ENCODE data around the gene FOXF1.

Gene FOXF1

DNA sequence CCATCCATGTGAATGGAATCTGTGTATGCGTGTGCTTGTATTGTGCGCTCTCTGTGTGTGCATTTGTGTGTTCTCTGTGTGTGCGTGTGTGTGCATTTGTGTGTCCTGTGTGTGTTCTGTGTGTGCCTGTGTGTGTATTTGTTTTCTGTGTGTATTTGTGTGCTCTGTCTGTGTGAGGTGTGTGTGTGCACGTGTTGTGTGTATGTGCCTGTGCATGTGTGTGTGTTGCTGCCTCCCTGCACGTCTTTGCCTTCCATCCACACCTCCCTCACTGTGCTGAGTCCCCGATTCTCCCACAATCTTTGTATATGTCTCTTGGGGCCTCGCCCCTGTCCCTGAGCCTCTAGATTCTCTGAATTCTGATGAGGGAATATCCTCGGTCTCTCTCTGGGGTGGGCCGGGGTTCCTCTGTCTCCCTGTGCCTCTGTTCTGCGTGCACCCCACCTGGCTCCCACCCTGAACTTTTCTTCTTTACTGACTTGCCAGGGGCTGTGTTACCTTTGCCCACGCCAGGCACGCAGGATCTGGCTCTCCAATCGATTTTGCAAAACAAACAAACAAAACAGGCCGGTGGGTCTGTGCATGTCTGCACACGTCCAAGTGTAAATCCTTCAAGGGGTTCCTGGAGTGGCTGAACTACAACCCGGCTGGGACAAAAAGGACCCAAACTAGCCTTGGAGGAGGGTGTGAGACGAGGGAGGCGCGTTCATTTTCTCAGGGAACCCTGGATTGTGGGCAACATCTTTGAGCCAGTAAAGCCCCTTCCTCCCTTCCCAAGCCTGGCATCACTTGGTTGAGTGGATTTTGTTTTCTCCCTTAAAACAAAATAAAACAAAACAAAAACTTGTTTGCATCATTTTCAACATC lies 8.1 kb upstream of the FOXF1 start:
- TF ChIP-seq, protein P1, sequence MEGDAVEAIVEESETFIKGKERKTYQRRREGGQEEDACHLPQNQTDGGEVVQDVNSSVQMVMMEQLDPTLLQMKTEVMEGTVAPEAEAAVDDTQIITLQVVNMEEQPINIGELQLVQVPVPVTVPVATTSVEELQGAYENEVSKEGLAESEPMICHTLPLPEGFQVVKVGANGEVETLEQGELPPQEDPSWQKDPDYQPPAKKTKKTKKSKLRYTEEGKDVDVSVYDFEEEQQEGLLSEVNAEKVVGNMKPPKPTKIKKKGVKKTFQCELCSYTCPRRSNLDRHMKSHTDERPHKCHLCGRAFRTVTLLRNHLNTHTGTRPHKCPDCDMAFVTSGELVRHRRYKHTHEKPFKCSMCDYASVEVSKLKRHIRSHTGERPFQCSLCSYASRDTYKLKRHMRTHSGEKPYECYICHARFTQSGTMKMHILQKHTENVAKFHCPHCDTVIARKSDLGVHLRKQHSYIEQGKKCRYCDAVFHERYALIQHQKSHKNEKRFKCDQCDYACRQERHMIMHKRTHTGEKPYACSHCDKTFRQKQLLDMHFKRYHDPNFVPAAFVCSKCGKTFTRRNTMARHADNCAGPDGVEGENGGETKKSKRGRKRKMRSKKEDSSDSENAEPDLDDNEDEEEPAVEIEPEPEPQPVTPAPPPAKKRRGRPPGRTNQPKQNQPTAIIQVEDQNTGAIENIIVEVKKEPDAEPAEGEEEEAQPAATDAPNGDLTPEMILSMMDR (IDR thresholded peaks at IDR 0.05; ENCODE audit: control extremely low read depth, extremely low read depth, low read depth, missing control alignments), result no peak
- no peak for DNase-seq (ENCODE audit: extremely low spot score)
- ChIA-PET POLR2A (no interaction called here), CTCF (interaction anchor here (1.5 to 1.6 kb wide), 2 partner anchors 16 to 62 kb away, joined by 5 to 6 read pairs; no protein-coding TSS in a partner anchor)

DNA sequence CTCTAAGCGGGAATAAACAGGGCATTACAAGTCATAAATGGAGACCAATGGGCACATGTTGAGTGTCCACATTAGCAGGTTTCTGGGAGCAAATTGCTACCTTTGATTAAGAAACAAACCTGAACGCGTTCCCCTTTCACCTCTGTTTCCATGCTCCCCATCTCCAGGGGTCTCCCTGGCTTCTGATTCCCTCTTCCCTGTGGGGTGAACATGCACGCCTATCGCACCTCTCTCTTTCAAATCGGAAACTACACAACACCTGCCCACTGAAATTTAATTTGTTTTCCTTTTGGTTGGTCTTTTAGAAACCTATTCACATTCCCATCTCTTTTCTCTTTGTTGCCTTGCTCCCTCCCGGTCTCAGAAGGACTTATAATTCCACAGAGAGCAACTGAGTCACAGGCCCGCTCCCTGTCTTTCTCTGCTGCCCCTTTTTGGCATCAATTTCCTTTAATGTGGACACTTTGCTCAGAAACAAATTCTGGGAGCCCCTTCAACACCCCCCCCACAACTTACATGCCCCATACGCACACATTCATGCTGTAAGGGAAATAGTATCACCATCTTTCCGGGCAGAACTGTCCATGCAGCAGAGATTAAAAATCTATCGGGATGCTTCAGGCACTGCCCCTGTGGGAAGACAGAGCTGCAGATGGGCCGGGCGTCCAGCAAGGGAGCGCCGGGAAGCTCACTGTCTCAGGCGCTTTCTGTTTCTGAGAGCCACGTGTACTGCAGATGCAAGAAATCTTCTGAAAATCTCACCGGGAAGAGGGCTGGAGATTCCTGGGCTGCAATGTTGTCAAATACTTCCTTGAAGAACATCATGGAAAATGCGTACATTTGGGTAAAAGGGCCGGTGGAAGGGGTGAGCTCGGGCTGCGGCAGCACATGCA lies 7.2 kb upstream of the FOXF1 start:
- POLR2A ChIA-PET, result no interaction called here
- CTCF ChIA-PET, result no interaction called here

DNA sequence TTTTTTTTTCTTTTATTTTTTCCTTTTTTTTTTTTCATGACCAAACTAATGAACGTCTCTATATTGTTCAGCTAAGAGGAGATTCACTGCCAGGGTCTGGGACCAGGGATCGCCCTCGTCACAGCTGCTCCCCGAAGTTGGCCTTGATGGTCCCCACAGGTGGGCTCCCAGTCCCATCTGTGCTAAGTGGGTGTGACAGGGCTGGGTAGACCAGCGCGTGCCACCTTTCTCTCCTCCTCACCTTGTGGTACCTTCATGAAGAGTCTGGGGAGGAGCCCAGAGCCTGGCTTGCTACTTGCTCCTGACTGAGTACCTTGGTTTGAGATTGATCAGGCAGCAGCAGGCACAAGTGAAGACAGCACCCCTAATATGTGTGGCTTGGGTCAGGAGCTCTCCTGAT lies 6.5 kb upstream of the FOXF1 start:
- POLR2A ChIA-PET, result no interaction called here
- CTCF ChIA-PET, result no interaction called here
- no peak for DNase-seq (ENCODE audit: extremely low spot score)

More for the DNA sequence above, 7.2 kb upstream of the FOXF1 start:
- TF ChIP-seq, protein P1 (IDR thresholded peaks at IDR 0.05; ENCODE audit: control extremely low read depth, extremely low read depth, low read depth, missing control alignments), result no peak
- no peak for DNase-seq (ENCODE audit: extremely low spot score)

DNA sequence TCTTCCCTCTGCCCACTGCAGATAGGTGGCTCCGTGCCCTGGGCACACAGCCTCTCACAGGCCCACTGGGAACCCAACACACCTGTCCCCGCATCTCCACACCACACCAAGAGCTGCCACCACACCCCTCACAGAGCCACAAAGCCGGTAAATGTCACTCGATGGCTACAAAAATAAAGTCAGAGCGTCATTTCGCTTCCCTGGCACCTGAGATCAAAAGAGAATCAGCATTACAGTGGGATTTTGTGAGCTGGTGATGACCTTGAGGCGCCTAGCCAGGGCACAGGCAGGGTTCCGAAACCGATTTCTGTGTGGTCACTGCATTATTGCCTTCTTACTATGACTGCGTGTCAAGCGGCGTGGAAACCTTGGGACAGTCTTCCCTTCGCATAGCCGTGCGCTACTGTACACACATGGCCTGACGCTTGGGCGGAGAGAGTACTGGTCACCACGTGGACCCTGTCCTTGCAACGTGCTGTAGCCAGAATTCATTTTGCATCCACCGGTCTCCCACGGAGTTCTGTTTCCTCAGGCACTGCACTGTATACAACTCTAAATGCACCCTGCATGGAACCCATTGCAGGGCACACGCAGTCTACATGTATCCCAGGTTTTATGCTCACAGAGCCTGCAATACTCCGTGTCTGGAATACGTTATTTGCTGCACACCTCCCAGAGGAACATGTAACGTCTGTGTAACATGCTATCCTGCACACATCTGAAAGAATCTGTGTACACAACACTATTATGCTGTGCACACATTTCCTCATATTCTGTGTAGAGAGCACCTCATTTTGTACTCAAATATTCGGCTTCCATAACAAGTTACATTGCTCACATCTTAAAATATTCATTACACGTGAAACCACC lies 5.8 kb upstream of the FOXF1 start:
- ChIA-PET POLR2A (no interaction called here), CTCF (no interaction called here)
- DNase-seq (ENCODE audit: extremely low spot score), result no peak
- TF ChIP-seq, protein P1 (IDR thresholded peaks at IDR 0.05; ENCODE audit: control extremely low read depth, extremely low read depth, low read depth, missing control alignments), result no peak

More for the DNA sequence above, 6.5 kb upstream of the FOXF1 start:
- TF ChIP-seq, protein P1 (IDR thresholded peaks at IDR 0.05; ENCODE audit: control extremely low read depth, extremely low read depth, low read depth, missing control alignments), result no peak

DNA sequence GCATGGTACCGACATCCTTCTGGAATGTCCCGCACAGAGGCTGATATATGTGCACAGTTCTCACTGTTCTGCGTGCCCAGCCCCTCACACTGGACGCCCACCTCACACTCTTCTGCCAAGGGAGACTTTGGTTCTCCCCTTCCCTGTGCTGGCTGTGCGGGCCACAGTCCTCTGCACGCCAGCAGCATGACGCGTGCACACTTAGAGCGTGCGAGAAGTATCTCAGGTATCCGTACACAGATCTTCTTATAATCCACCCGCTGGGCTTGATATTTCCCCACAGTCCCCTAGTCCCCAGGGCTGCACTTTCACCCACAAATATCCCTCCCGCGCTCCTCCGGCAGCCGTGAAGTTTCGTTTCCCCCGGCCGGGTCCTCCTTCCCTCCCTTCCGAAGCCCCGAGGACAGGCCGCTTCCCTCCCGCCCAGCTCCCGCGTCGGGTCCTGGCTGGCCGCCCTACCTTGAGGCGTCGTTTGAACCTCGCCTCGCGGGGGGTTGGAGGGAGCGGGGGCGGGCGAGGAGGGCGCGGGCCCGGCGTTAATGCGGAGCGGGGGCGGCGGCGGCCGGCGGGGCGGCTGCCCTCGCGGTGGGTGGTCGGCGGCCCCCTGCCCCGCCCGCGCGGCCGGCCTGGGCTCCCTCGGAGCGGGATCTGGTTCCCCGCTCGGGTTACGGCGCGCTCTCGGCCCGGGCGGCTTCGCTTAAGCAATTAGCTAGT lies 5.0 kb upstream of the FOXF1 start:
- TF ChIP-seq, protein P1 (IDR thresholded peaks at IDR 0.05; ENCODE audit: control extremely low read depth, extremely low read depth, low read depth, missing control alignments), result no peak
- no peak for DNase-seq (ENCODE audit: extremely low spot score)
- POLR2A ChIA-PET, result no interaction called here
- CTCF ChIA-PET, result no interaction called here

Data from GM10248 (cell line).